ENCODE results near the gene CELA3A.

The CELA3A gene

GRCh38 chr1:22050330-22050729 is 48.9 kb downstream of the CELA3A start:
- DNase-seq (no peak), ATAC-seq (no peak)

- DNase-seq = no peak
- ATAC-seq = no peak
Measured at GRCh38 chr1:22051607-22052114, 50.2 kb downstream of the CELA3A start.

DNA sequence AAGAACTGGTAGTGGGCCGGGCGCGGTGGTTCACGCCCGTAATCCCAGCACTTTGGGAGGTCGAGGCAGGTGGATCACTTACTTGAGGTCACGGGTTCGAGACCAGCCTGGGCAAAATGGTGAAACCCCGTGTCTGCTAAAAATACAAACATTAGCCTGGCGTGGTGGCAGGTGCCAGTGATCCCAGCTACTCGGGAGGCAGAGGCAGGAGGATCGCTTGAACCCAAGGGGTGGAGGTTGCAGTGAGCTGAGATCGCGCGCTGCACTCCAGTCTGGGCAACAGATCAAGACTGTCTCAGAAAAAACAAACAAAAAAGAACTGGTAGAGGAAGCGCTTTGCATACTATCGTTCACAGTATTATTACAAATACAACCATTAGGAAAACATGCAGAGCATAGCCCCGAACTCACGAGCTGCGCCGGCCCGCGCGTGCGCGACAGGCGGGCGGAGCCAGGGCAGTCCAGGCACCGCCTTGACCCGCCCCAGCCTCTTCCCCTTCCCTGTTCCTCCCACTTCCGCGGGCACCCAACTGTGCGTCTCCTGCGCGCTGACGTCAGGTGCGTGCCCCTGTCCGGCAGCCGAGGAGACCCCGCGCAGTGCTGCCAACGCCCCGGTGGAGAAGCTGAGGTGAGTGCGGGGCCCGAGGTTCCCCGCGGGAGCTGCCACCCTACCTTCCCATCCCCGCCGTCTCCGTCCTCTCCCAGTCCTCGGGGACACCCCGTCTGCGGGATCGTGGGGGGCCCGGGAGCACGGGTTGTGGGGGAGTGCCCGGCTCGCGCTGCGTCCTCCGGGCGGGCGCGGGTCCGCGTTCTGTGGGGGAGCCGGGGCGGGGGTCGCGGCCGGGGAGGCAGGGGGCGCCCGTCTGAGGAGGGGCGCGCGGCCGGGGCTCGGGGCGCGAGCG is 50.9 kb downstream of the CELA3A start, which contains the start of gene CDC42:
TSS of gene CDC42 (plus strand) at position 595 of the 902 bp plus-strand sequence. CDS start 25,770 bp downstream, outside the sequence.
- DNase-seq (peak; percentile 98), ATAC-seq (peak; percentile 91)

- DNase-seq (peak; percentile 62), ATAC-seq (peak; percentile 17)
Measured at GRCh38 chr1:22053017-22053860, 51.8 kb downstream of the CELA3A start.

- peak; percentile 27 for DNase-seq
- peak; percentile 6 for ATAC-seq
Measured at GRCh38 chr1:22053861-22054770, 52.7 kb downstream of the CELA3A start.

GRCh38 chr1:22055463-22055862 is 54.0 kb downstream of the CELA3A start:
- ATAC-seq (no peak), DNase-seq (peak; percentile 5)

GRCh38 chr1:22056043-22056442 is 54.6 kb downstream of the CELA3A start:
- DNase-seq = peak; percentile 1
- ATAC-seq = no peak

DNA sequence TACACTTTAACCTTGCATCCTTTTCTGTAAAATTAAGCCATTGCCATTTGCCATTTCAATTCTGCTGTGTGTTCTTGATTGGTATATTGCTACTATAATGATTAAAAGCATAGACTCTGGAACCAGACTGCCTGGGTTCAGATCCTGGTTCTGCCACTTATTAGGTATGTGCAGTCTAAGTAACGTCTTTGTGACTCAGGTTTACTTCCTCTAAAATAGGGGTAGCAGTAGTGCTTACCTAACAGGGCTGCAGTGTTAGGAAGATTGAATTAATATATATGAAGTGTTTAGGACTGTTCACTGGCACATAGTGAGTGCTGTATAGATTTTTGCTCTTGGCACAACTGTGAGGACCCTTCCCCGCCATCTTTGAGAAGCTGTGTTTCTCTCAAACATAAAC is 55.5 kb downstream of the CELA3A start:
- ATAC-seq = no peak
- DNase-seq = no peak

GRCh38 chr1:22057861-22058260 is 56.4 kb downstream of the CELA3A start:
- DNase-seq = no peak
- no peak for ATAC-seq
